HS-27A (cell line): Measurements from ENCODE around the gene DRC7.

Source experiments
- DNase-seq: peaks from one replicate; pipeline ENCODE4 v3.0.0-alpha.2; 2012; ENCODE audit warnings: low read depth, missing footprints

The DRC7 gene, protein sequence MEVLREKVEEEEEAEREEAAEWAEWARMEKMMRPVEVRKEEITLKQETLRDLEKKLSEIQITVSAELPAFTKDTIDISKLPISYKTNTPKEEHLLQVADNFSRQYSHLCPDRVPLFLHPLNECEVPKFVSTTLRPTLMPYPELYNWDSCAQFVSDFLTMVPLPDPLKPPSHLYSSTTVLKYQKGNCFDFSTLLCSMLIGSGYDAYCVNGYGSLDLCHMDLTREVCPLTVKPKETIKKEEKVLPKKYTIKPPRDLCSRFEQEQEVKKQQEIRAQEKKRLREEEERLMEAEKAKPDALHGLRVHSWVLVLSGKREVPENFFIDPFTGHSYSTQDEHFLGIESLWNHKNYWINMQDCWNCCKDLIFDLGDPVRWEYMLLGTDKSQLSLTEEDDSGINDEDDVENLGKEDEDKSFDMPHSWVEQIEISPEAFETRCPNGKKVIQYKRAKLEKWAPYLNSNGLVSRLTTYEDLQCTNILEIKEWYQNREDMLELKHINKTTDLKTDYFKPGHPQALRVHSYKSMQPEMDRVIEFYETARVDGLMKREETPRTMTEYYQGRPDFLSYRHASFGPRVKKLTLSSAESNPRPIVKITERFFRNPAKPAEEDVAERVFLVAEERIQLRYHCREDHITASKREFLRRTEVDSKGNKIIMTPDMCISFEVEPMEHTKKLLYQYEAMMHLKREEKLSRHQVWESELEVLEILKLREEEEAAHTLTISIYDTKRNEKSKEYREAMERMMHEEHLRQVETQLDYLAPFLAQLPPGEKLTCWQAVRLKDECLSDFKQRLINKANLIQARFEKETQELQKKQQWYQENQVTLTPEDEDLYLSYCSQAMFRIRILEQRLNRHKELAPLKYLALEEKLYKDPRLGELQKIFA

DNA sequence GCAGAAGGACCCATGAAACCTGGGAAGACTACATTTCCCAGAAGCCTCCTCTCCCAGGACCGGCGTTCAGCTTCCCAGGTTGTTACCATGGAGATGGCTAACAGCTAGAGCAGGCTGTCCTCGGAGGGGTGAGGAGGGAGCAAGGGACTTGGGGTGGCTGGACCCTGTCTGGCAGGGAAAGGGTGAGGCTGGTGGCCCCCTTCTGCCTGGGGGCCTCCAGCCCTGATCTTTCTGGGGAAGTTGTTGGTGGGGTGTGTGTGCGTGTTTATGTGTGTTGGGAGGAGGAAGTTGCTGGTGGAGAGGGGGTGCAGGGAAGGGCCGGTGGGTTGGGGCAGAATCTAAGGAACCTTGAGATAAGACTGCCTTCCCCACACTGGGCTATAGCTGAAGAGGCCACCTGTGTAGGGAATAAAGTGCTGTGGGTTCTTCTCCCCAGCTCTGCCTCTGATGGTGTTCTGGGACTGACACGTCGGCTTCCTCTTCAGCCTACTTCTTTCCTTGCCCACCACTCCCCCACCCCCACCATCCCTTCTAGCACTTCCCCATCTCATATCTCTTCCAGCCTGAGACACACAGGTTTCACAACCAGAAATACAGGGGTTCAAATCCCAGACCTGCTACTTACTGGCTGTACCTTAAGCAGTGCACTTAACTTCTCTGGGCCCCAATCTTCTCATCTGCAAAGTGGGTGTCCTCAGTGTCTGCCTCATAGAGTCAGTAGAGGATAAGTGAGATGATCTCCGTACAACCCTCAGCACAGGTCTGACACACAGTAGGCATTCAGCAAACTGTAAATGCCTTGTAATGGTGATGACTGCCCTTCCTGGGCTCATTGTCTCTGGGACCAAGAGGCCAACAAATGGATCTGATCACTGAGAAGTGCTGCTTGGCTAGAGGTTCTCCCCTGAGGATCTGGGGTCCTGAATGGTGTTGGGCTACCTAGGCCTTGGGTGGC is at the start of gene DRC7:
Gene DRC7, plus strand, starts transcription at position 82 of the 955 bp plus-strand sequence. CDS start 3,144 bp downstream, outside the sequence.
- DNase-seq: peak; percentile 15

GRCh38 chr16:57645169-57645568 is 49.4 kb upstream of the DRC7 start:
- no peak for DNase-seq

GRCh38 chr16:57645691-57646387 is 48.8 kb upstream of the DRC7 start:
- no peak for DNase-seq

- DNase-seq: no peak
Measured at GRCh38 chr16:57646388-57647039, 48.1 kb upstream of the DRC7 start.

GRCh38 chr16:57647136-57647875 is 47.3 kb upstream of the DRC7 start:
- DNase-seq: no peak

- DNase-seq: no peak
Measured at GRCh38 chr16:57648125-57648524, 46.5 kb upstream of the DRC7 start.

DNA sequence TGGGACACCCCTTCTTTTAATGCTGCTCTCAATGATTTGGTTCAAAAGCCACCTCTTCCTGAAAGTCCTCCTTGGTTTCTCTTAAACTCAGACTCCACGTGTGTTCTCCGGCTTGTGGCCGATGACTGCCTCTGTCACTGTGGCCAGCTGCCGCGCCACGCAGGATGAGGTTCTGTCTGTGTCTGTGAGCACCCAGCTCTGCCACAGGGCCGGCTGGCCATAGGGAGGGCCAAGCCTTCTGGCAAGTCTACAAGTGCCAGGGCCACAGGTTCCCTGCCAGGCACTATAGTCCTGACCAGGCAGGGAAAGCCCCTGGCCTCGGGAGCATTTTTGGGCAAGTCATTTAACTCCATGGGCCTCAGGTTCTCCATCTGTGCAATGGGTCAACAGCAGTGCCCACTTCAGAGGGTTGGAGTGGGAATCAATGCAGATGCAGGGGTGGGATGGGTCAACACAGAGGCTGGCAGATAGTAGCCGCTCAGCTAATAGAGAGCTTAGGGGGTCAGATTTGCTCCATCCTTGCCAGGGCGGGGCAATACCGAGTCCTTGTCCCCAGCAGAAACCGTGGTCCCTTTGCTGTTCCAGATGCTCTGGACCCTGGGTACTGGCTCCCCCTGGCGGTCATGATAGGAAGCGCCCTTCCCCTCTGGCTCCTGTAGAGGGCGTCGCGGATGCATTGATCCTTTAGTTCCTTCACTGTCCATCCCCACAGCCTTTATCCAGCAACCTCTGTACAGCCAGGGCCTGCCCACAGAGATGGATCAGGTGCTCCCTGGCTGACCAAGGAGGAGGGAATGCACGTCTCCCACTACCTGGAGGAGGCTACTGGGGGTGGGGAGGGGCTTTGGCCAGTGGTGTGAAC is 45.8 kb upstream of the DRC7 start:
- peak; percentile 49 for DNase-seq

GRCh38 chr16:57649443-57649751 is 45.2 kb upstream of the DRC7 start:
- DNase-seq: no peak

DNA sequence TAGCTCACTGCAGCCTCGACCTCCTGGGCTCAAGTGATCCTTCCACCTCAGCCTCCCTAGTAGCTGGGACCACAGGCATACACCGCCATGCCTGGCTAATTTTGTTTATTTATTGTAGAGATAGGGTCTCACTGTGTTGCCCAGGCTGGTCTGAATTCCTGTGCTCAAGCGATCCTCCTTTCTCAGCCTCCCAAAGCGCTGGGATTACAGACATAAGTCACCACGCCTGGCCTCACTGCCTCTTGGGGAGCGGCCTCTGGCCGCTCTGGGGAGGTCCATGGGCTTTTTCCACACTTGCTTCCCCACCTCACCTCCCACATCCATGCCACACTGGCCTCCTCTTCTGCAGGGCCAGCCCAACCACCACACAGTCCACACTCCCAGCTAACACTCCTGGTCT is 44.8 kb upstream of the DRC7 start:
- DNase-seq: no peak

- no peak for DNase-seq
Measured at GRCh38 chr16:57651344-57652333, 43.0 kb upstream of the DRC7 start.

DNA sequence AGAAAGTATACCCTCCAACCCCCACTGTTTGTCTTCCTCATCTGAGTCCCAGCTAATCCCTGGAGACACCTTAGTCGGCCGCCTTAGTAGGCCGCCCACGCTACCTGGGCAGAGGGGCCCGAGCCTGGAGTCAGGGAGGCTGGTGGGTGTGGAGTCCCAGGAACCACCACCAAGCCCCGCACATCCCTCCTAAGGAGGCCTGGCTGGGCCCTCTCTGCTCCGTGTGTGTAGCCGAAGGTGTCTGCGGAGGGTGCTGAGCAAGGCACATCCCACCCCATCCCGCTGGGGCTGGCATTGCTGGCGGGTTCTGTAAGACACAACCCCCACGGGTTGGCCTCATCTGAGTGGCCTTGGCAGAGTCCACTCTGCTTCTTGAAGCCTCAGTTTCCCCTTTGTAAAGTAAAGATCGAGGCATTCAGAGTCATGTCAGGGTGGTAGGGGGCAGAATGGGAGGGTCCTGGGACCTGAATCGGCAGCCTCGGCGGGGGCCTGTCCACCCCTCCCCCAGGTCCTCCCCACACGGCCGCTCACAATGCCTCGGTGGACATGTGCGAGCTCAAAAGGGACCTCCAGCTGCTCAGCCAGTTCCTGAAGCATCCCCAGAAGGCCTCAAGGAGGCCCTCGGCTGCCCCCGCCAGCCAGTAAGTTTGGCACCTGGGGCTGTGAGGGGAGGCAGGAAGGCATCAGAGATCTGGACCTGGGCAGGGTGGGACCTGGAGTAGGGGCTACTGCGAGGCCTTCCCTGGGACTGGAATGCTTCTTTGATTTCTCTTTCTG is 41.7 kb upstream of the DRC7 start:
- DNase-seq: no peak

GRCh38 chr16:57653936-57654335 is 40.7 kb upstream of the DRC7 start:
- no peak for DNase-seq

GRCh38 chr16:57656342-57656955 is 38.2 kb upstream of the DRC7 start:
- DNase-seq: no peak

- no peak for DNase-seq
Measured at GRCh38 chr16:57657228-57657627, 37.4 kb upstream of the DRC7 start.

- DNase-seq: no peak
Measured at GRCh38 chr16:57658130-57658877, 36.3 kb upstream of the DRC7 start.
